Activated CD4-positive, alpha-beta T cell treated with anti-CD3 and anti-CD28 coated beads for 36 hours (primary cell): ENCODE results near the gene UGT1A8. TPM values are rescaled to one million over a fixed set of nuclear protein-coding genes. Genes with fewer than 3 reads are reported as not detected.
"Not testable (repeated sequence)": the region's sequence is repeated elsewhere in the genome, so short reads cannot be mapped to it uniquely, and the experiment has no call there.

ENCODE experiments used
- ATAC-seq: fragments of 200-7000 bp; cut with Tn5 transposase; one replicate; pipeline ENCODE4 v1.10.0; 2021; ENCODE audit warnings: mild to moderate bottlenecking, moderate library complexity
- CTCF ChIA-PET: fragments of 350-600 bp; sonication (Branson Sonifier 250); formaldehyde crosslinking; loops from one replicate; lab custom pipeline; 2021; ENCODE audit warnings: antibody characterized with exemption; lab: Charles Lee
- POLR2A ChIA-PET: fragments of 350-600 bp; sonication (Branson Sonifier 250); formaldehyde crosslinking; loops from one replicate; lab custom pipeline; 2021; ENCODE audit warnings: antibody characterized with exemption, inconsistent platforms; lab: Charles Lee
- DNase-seq: peaks from one replicate; pipeline ENCODE4 v3.0.0-alpha.2; 2020
- H3K27ac Mint-ChIP-seq: one replicate; pipeline ENCODE4 v1.8.0; 2021; ENCODE audit warnings: mixed read lengths
- H3K27me3 Mint-ChIP-seq: one replicate; pipeline ENCODE4 v1.8.0; 2021; ENCODE audit warnings: mixed read lengths
- H3K36me3 Mint-ChIP-seq: one replicate; pipeline ENCODE4 v1.8.0; 2021; ENCODE audit warnings: low read depth, mixed read lengths
- H3K4me1 Mint-ChIP-seq: one replicate; pipeline ENCODE4 v1.8.0; 2021; ENCODE audit warnings: mixed read lengths
- H3K4me3 Mint-ChIP-seq: one replicate; pipeline ENCODE4 v1.8.0; 2021; ENCODE audit warnings: mild to moderate bottlenecking, moderate library complexity, mixed read lengths
- H3K9me3 Mint-ChIP-seq: one replicate; pipeline ENCODE4 v1.8.0; 2021; ENCODE audit warnings: low read depth, mixed read lengths
- intact Hi-C, 2 experiments: fragments of 100-400 bp; cut with DNase I in 1 of 2; cut with micrococcal nuclease in 1 of 2; formaldehyde crosslinking; loops; one replicate each; pipeline versions ENCODE4 v1.14.2 to v1.15.1; 2022 to 2024; cut with DNase I, micrococcal nuclease
- total RNA-seq, 2 experiments: library from RNA; stranded (reverse); gene quantifications; one replicate each; pipeline ENCODE4 v1.2.3, GENCODE V29; 2021

UGT1A8 gene
- total RNA-seq, 2 experiments from 2014 or later = not detected

GRCh38 chr2:233600386-233600785 is 17.0 kb upstream of the UGT1A8 start:
- H3K4me3 Mint-ChIP-seq = no peak overlapping the region
- ATAC-seq (no peak), DNase-seq (no peak)
- no peaks in the 10 kb centered on the region for H3K36me3 Mint-ChIP-seq
- no peaks in the 10 kb centered on the region for H3K4me1 Mint-ChIP-seq
- CTCF ChIA-PET = no interaction called here
- POLR2A ChIA-PET = no interaction called here
- H3K27me3 Mint-ChIP-seq = peaks cover 10% of the 10 kb centered on the region
- peaks cover 3% of the 10 kb centered on the region for H3K9me3 Mint-ChIP-seq
- no peak overlapping the region for H3K27ac Mint-ChIP-seq
- intact Hi-C loops = no loop called here

GRCh38 chr2:233602076-233602475 is 15.4 kb upstream of the UGT1A8 start:
- ATAC-seq (no peak), DNase-seq (no peak)
- peaks cover 3% of the 10 kb centered on the region for H3K9me3 Mint-ChIP-seq
- H3K36me3 Mint-ChIP-seq = no peaks in the 10 kb centered on the region
- CTCF ChIA-PET = no interaction called here
- H3K4me1 Mint-ChIP-seq = no peaks in the 10 kb centered on the region
- no peak overlapping the region for H3K4me3 Mint-ChIP-seq
- peaks cover 10% of the 10 kb centered on the region for H3K27me3 Mint-ChIP-seq
- intact Hi-C loops = no loop called here
- POLR2A ChIA-PET = no interaction called here
- H3K27ac Mint-ChIP-seq = no peak overlapping the region

DNA sequence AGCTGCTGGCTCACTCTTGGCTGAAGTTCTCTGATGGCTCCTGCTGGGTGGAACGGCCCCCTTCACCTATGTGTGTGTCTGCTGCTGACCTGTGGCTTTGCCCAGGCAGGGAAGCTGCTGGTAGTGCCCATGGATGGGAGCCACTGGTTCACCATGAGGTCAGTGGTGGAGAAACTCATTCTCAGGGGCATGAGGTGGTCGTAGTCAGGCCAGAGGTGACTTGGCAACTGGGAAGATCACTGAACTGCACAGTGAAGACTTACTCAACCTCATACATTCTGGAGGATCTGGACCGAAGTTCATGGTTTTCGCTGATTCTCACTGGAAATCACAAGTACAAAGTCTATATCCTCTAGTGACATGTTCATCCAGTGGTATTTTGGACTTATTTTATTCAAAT is 13.9 kb upstream of the UGT1A8 start:
- DNase-seq = no peak
- H3K4me3 Mint-ChIP-seq = no peak overlapping the region
- intact Hi-C loops = no loop called here
- H3K9me3 Mint-ChIP-seq = peaks cover 3% of the 10 kb centered on the region
- ChIA-PET CTCF (interaction anchor here (0.9 kb wide), 1 partner anchor 118 kb away, joined by 3 read pairs; no protein-coding TSS in a partner anchor), POLR2A (no interaction called here)
- peaks cover 10% of the 10 kb centered on the region for H3K27me3 Mint-ChIP-seq
- no peaks in the 10 kb centered on the region for H3K4me1 Mint-ChIP-seq
- H3K27ac Mint-ChIP-seq = no peak overlapping the region
- no peak for ATAC-seq
- no peaks in the 10 kb centered on the region for H3K36me3 Mint-ChIP-seq

GRCh38 chr2:233604826-233605225 is 12.6 kb upstream of the UGT1A8 start:
- Mint-ChIP-seq H3K27me3 (peaks cover 9% of the 10 kb centered on the region), H3K4me3 (no peak overlapping the region), H3K27ac (no peak overlapping the region), H3K36me3 (no peaks in the 10 kb centered on the region), H3K4me1 (no peaks in the 10 kb centered on the region), H3K9me3 (peaks cover 3% of the 10 kb centered on the region)
- POLR2A ChIA-PET = no interaction called here
- intact Hi-C loops = no loop called here
- CTCF ChIA-PET = no interaction called here
- ATAC-seq (no peak), DNase-seq (no peak)

GRCh38 chr2:233605680-233606079 is 11.8 kb upstream of the UGT1A8 start:
- ATAC-seq (no peak), DNase-seq (no peak)
- ChIA-PET CTCF (no interaction called here), POLR2A (no interaction called here)
- H3K4me1 Mint-ChIP-seq = no peaks in the 10 kb centered on the region
- no peak overlapping the region for H3K27ac Mint-ChIP-seq
- H3K36me3 Mint-ChIP-seq = no peaks in the 10 kb centered on the region
- intact Hi-C loops = no loop called here
- peaks cover 5% of the 10 kb centered on the region for H3K27me3 Mint-ChIP-seq
- peaks cover 7% of the 10 kb centered on the region for H3K9me3 Mint-ChIP-seq
- no peak overlapping the region for H3K4me3 Mint-ChIP-seq

DNA sequence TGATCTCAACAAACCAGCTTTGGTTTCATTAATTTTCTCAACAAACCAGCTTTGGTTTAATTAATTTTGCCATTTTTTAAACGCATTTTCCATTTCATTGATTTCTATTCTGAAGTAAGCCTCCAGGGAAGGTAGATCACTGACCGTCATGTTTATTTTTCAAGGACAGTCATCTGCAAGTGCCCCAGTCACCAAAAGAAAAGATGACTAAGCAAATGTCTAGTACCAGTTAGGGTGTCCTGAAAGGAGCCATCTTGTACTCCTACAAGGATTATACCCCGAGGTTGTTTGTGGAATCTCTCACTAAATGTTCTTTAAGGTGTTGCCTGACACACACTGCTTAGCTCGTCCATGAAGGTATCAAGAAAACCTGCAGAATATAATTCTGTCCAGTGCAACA is 6.1 kb upstream of the UGT1A8 start:
- H3K27me3 Mint-ChIP-seq = peaks cover 17% of the 10 kb centered on the region
- CTCF ChIA-PET = no interaction called here
- H3K27ac Mint-ChIP-seq = no peak overlapping the region
- H3K4me1 Mint-ChIP-seq = no peaks in the 10 kb centered on the region
- intact Hi-C loops = no loop called here
- POLR2A ChIA-PET = no interaction called here
- no peaks in the 10 kb centered on the region for H3K36me3 Mint-ChIP-seq
- no peak overlapping the region for H3K4me3 Mint-ChIP-seq
- peaks cover 9% of the 10 kb centered on the region for H3K9me3 Mint-ChIP-seq
- no peak for DNase-seq
- no peak for ATAC-seq

DNA sequence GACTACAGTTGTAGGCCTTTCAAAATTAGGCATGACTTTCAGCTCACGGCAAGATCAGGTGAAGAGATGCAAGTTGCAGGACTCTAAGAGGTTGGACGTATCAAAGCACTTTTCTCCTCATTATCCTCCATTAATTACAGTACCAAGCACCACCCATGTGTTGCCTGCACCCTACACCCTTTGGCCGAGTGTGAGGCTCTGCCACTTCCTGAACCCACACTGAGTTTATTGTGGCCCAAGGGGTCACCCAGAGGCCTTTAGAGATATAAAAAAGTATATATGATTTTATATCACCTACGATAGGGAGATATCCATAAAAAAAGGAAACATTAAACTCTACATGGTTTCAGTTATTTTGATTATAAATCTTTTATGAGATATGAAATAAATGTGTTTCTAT is 2.8 kb downstream of the UGT1A8 start:
- peaks cover 2% of the 10 kb centered on the region for H3K9me3 Mint-ChIP-seq
- DNase-seq = no peak
- ChIA-PET CTCF (no interaction called here), POLR2A (no interaction called here)
- no peak for ATAC-seq
- H3K27ac Mint-ChIP-seq = no peak overlapping the region
- intact Hi-C loops = no loop called here
- no peak overlapping the region for H3K4me3 Mint-ChIP-seq
- H3K36me3 Mint-ChIP-seq = no peaks in the 10 kb centered on the region
- H3K27me3 Mint-ChIP-seq = peaks cover 26% of the 10 kb centered on the region
- H3K4me1 Mint-ChIP-seq = no peaks in the 10 kb centered on the region

DNA sequence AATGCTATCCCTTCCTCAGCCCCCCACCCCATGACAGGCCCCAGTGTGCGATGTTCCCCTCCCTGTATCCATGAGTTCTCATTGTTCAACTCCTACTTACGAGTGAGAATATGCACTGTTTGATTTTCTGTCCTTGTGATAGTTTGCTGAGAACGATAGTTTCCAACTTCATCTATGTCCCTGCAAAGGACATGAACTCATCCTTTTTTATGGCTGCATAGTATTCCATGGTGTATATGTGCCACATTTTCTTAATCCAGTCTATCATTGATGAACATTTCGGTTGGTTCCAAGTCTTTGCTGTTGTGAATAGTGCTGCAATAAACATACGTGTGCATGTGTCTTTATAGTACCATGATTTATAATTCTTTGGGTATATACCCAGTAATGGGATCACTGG is 4.4 kb downstream of the UGT1A8 start:
- H3K27ac Mint-ChIP-seq, ATAC-seq, CTCF ChIA-PET, DNase-seq, H3K36me3 Mint-ChIP-seq, H3K4me3 Mint-ChIP-seq, H3K9me3 Mint-ChIP-seq, intact Hi-C loops, POLR2A ChIA-PET, H3K4me1 Mint-ChIP-seq: not testable (repeated sequence)
- H3K27me3 Mint-ChIP-seq = peaks cover 25% of the 10 kb centered on the region

GRCh38 chr2:233627331-233628025 is 10.0 kb downstream of the UGT1A8 start:
- peaks cover 12% of the 10 kb centered on the region for H3K9me3 Mint-ChIP-seq
- POLR2A ChIA-PET = no interaction called here

DNA sequence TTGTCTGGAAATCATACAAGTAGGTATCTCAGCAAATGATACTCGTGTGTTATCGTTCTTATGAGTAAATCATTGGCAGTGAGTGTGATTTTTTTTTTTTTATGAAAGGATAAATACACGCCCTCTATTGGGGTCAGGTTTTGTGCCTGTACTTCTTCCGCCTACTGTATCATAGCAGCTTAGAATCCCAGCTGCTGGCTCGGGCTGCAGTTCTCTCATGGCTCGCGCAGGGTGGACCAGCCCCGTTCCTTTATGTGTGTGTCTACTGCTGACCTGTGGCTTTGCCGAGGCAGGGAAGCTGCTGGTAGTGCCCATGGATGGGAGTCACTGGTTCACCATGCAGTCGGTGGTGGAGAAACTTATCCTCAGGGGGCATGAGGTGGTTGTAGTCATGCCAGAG is 18.9 kb downstream of the UGT1A8 start, which contains the start of gene UGT1A10:
UGT1A10 (plus strand) TSS at position 143 of the 400 bp plus-strand sequence; CDS start at position 218, 75 bp downstream.
- H3K9me3 Mint-ChIP-seq, ATAC-seq, H3K4me3 Mint-ChIP-seq, H3K36me3 Mint-ChIP-seq, POLR2A ChIA-PET, CTCF ChIA-PET, H3K27ac Mint-ChIP-seq, DNase-seq, intact Hi-C loops, H3K27me3 Mint-ChIP-seq: not testable (repeated sequence)
- peaks cover 11% of the 10 kb centered on the region for H3K4me1 Mint-ChIP-seq

More at GRCh38 chr2:233627331-233628025, 10.0 kb downstream of the UGT1A8 start:
- intact Hi-C loops = no loop called here
- H3K27ac Mint-ChIP-seq = no peak overlapping the region
- no peaks in the 10 kb centered on the region for H3K4me1 Mint-ChIP-seq
- H3K27me3 Mint-ChIP-seq = peaks cover 18% of the 10 kb centered on the region
- H3K36me3 Mint-ChIP-seq = no peaks in the 10 kb centered on the region
- CTCF ChIA-PET = no interaction called here
- no peak for DNase-seq
- no peak for ATAC-seq
- H3K4me3 Mint-ChIP-seq = no peak overlapping the region

DNA sequence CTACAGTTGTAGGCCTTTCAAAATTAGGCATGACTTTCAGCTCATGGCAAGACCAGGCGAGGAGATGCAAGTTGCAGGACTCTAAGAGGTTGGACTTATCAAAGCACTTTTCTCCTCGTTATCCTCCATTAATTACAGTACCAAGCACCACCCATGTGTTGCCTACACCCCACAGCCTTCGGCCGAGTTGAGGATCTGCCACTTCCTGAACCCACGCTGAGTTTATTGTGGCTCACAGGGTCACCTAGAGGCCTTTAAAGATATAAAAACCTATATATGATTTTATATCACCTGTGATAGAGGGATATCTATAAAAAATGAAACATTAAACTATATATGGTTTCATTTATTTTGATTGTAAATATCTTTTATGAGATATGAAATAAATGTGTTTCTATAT is 21.4 kb downstream of the UGT1A8 start:
- Mint-ChIP-seq H3K9me3 (peaks cover 2% of the 10 kb centered on the region), H3K4me3 (no peak overlapping the region), H3K36me3 (no peaks in the 10 kb centered on the region), H3K4me1 (peaks cover 11% of the 10 kb centered on the region), H3K27me3 (peaks cover 7% of the 10 kb centered on the region), H3K27ac (no peak overlapping the region)
- ChIA-PET POLR2A (no interaction called here), CTCF (no interaction called here)
- DNase-seq (peak; percentile 10), ATAC-seq (no peak)
- intact Hi-C loops = no loop called here

- peaks cover 7% of the 10 kb centered on the region for H3K27me3 Mint-ChIP-seq
- H3K27ac Mint-ChIP-seq = no peak overlapping the region
- CTCF ChIA-PET = no interaction called here
- POLR2A ChIA-PET = no interaction called here
- ATAC-seq (no peak), DNase-seq (no peak)
- intact Hi-C loops = no loop called here
- H3K36me3 Mint-ChIP-seq = no peaks in the 10 kb centered on the region
- H3K4me3 Mint-ChIP-seq = no peak overlapping the region
- peaks cover 2% of the 10 kb centered on the region for H3K9me3 Mint-ChIP-seq
- peaks cover 11% of the 10 kb centered on the region for H3K4me1 Mint-ChIP-seq
Measured at GRCh38 chr2:233639860-233640259, 22.4 kb downstream of the UGT1A8 start.
